Liver (tissue), 9 donors: ENCODE results near the gene PPP1R10. TPM values are rescaled to one million over a fixed set of nuclear protein-coding genes. Genes with fewer than 3 reads are reported as not detected.

Experiments
- DNase-seq: peaks from one replicate; pipeline ENCODE4 v3.0.0-alpha.2; 2017; ENCODE audit warnings: low spot score
- H3K27ac ChIP-seq, 2 donors: one replicate each; pipeline ENCODE4 v1.7.0; 2013; ENCODE audit warnings: inconsistent platforms in 2 of 2, low read length in 2 of 2, control low read depth in 1 of 2, low read depth in 1 of 2, mild to moderate bottlenecking in 1 of 2
- H3K27me3 ChIP-seq, 4 donors: one replicate each; pipeline versions ENCODE4 v1.6.1 to v1.7.0; 2013; ENCODE audit warnings: low read length in 3 of 4, inconsistent platforms in 1 of 4, mild to moderate bottlenecking in 1 of 4, moderate library complexity in 1 of 4; ENCODE audit not compliant: control insufficient read depth in 4 of 4, insufficient read depth in 4 of 4
- H3K36me3 ChIP-seq, 4 donors: one replicate each; pipeline versions ENCODE4 v1.6.1 to v1.7.0; 2013; ENCODE audit warnings: low read length in 3 of 4, mild to moderate bottlenecking in 3 of 4, low read depth in 1 of 4, moderate library complexity in 1 of 4; ENCODE audit not compliant: control insufficient read depth in 4 of 4, insufficient read depth in 3 of 4
- H3K4me1 ChIP-seq, 4 donors: one replicate each; pipeline versions ENCODE4 v1.6.1 to v1.7.0; 2013; ENCODE audit warnings: low read length in 3 of 4, mild to moderate bottlenecking in 3 of 4, moderate library complexity in 1 of 4; ENCODE audit not compliant: control insufficient read depth in 4 of 4, insufficient read depth in 4 of 4
- H3K4me3 ChIP-seq, 3 donors: one replicate each; pipeline versions ENCODE4 v1.6.1 to v1.7.0; 2013; ENCODE audit warnings: low read length in 3 of 3, control low read depth in 1 of 3, low read depth in 1 of 3, mild to moderate bottlenecking in 1 of 3
- H3K9ac ChIP-seq, 2 donors: one replicate each; pipeline ENCODE4 v1.7.0; 2013; ENCODE audit warnings: low read length in 2 of 2, mild to moderate bottlenecking in 2 of 2, moderate library complexity in 2 of 2, control low read depth in 1 of 2, low read depth in 1 of 2
- H3K9me3 ChIP-seq, 4 donors: one replicate each; pipeline versions ENCODE4 v1.6.1 to v1.7.0; 2013; ENCODE audit warnings: low read length in 3 of 4; ENCODE audit not compliant: control insufficient read depth in 4 of 4
- CTCF ChIP-seq: fragments of 150-350 bp; IDR thresholded peaks from 2 replicates; pipeline ENCODE4 v1.5.1; 2017; ENCODE audit warnings: improper control_type of control experiment, low read depth, low read length; ENCODE audit not compliant: missing input control
- EGR1 ChIP-seq, 2 donors: IDR thresholded peaks; 2 replicates each; pipeline ENCODE4 v1.6.1; 2016 to 2018; ENCODE audit warnings: antibody characterized with exemption in 2 of 2, low read depth in 2 of 2
- FOXA1 ChIP-seq: IDR thresholded peaks from 2 replicates; pipeline ENCODE4 v1.6.1; 2016; ENCODE audit warnings: antibody characterized with exemption
- HNF4G ChIP-seq: IDR thresholded peaks from 2 replicates; pipeline ENCODE4 v1.6.1; 2016; ENCODE audit warnings: antibody characterized with exemption
- JUND ChIP-seq, 2 donors: IDR thresholded peaks; 2 replicates each; pipeline ENCODE4 v1.6.1; 2016; ENCODE audit warnings: antibody characterized with exemption in 2 of 2
- MAX ChIP-seq: IDR thresholded peaks from 2 replicates; pipeline ENCODE4 v1.6.1; 2016; ENCODE audit warnings: antibody characterized with exemption
- NR2F2 ChIP-seq: IDR thresholded peaks from 2 replicates; pipeline ENCODE4 v1.6.1; 2016; ENCODE audit warnings: antibody characterized with exemption
- RAD21 ChIP-seq, 2 donors: IDR thresholded peaks; 2 replicates each; pipeline ENCODE4 v1.6.1; 2016; ENCODE audit warnings: antibody characterized with exemption in 2 of 2, mild to moderate bottlenecking in 2 of 2
- REST ChIP-seq: IDR thresholded peaks from 2 replicates; pipeline ENCODE4 v1.6.1; 2016; ENCODE audit warnings: antibody characterized with exemption, mild to moderate bottlenecking
- RXRA ChIP-seq, 2 donors: IDR thresholded peaks; 2 replicates each; pipeline ENCODE4 v1.6.1; 2017 to 2018; ENCODE audit warnings: antibody characterized with exemption in 2 of 2, mild to moderate bottlenecking in 1 of 2
- SP1 ChIP-seq: IDR thresholded peaks from 2 replicates; pipeline ENCODE4 v1.6.1; 2018; ENCODE audit warnings: antibody characterized with exemption, mild to moderate bottlenecking
- TAF1 ChIP-seq: conservative IDR thresholded peaks from 2 replicates; pipeline ENCODE4 v1.6.1; 2016; ENCODE audit warnings: antibody characterized with exemption, mild to moderate bottlenecking
- YY1 ChIP-seq: IDR thresholded peaks from 2 replicates; pipeline ENCODE4 v1.6.1; 2016; ENCODE audit warnings: antibody characterized with exemption, mild to moderate bottlenecking
- ZBTB33 ChIP-seq: IDR thresholded peaks from 2 replicates; pipeline ENCODE4 v1.6.1; 2016; ENCODE audit warnings: antibody characterized with exemption
- WGBS: extraction: QIAGEN DNeasy Blood & Tissue Kit; methylation state at CpG from one replicate; pipeline ENCODE4 v1.1.7; 2013; 5-methylcytosine and 5-hydroxymethylcytosine counted together
- polyA plus RNA-seq, 2 donors: library from polyadenylated mRNA; stranded (reverse) in 1 of 2; unstranded in 1 of 2; fragments of 200-250 nt in 1 of 2; fragments of >200 nt in 1 of 2; fragmentation: Nextera tagmentation in 1 of 2; extraction: Ambion mirVana in 1 of 2; gene quantifications; one replicate each; pipeline versions ENCODE4 v1.2.1 to v1.2.3, GENCODE V29; 2013 to 2015
- total RNA-seq, 2 donors: library from RNA; depleted of rRNA; stranded (reverse); fragments of >200 nt; gene quantifications; one replicate each; pipeline ENCODE4 v1.2.3, GENCODE V29; 2014
- donor health status: healthy.
- donor health status: healthy.
- donor health status: healthy.
- donor health status: healthy.
- donor health status: healthy.

The PPP1R10 gene
- total and polyA plus RNA-seq, 4 donors: 11.1 to 21.1 (median 14.1) TPM

- no peak for DNase-seq
- H3K9ac ChIP-seq: peak overlapping the region; percentile 60 to 61
- TF ChIP-seq REST: no peak
- no peak for TF ChIP-seq FOXA1
- no peak for TF ChIP-seq ZBTB33
- TF ChIP-seq YY1: no peak
- TF ChIP-seq SP1: no peak
- TF ChIP-seq CTCF: no peak
- peak in 1 of 2 donors; percentile 4 for TF ChIP-seq RXRA (IDR thresholded peaks at IDR 0.05)
- TF ChIP-seq NR2F2: peak; percentile 16
- WGBS: under 1% methylated on average over 15 of the region's 15 CpGs
- peaks cover 0 to 22% (median 9%) of the 10 kb centered on the region in 4 donors for H3K36me3 ChIP-seq
- H3K9me3 ChIP-seq: no peaks in the 10 kb centered on the region
- H3K4me3 ChIP-seq: peak overlapping the region; percentile 85 to 98 (median 85)
- H3K27me3 ChIP-seq: no peaks in the 10 kb centered on the region
- peak overlapping the region; percentile 99 for H3K27ac ChIP-seq
- H3K4me1 ChIP-seq: peaks cover 4 to 27% (median 17%) of the 10 kb centered on the region in 4 donors
Measured at GRCh38 chr6:30555816-30556065, 61.3 kb downstream of the PPP1R10 start.

GRCh38 chr6:30554962-30555815 lies 61.9 kb downstream of the PPP1R10 start:
- Histone ChIP-seq H3K4me3 (peak overlapping the region; percentile 85 to 98 (median 85)), H3K27me3 (no peaks in the 10 kb centered on the region), H3K4me1 (peaks cover 4 to 27% (median 17%) of the 10 kb centered on the region in 4 donors), H3K9ac (peak overlapping the region in 1 of 2 donors; percentile 61), H3K27ac (peak overlapping the region; percentile 99), H3K36me3 (peaks cover 0 to 27% (median 11%) of the 10 kb centered on the region in 4 donors), H3K9me3 (no peaks in the 10 kb centered on the region)
- no peak for DNase-seq
- WGBS: 24% methylated on average over 34 of the region's 34 CpGs
- TF ChIP-seq HNF4G (no peak), EGR1 (IDR thresholded peaks at IDR 0.05; ENCODE audit: low read depth in 2 of 2) (no peak), CTCF (no peak), REST (no peak), RXRA (IDR thresholded peaks at IDR 0.05) (no peak), MAX (no peak), SP1 (no peak), RAD21 (IDR thresholded peaks at IDR 0.05) (no peak), JUND (IDR thresholded peaks at IDR 0.05) (no peak), TAF1 (no peak), ZBTB33 (no peak)
